ENCODE results near the gene APOL1. TPM values are rescaled to one million over a fixed set of nuclear protein-coding genes. Genes with fewer than 3 reads are reported as not detected.

The APOL1 gene
- total and polyA plus RNA-seq, 2 donors (not counting 1 experiment from before 2014, with no cell fraction given) = 3.3 to 11.2 TPM

GRCh38 chr22:36210224-36210623, 42.7 kb upstream of the APOL1 start:
- Histone ChIP-seq H4K20me1 (ENCODE audit: control insufficient read depth, insufficient read depth, low read length, poor library complexity, severe bottlenecking) (no peaks in the 10 kb centered on the region), H3K9ac (ENCODE audit: low read length) (no peak overlapping the region), H3K27ac (ENCODE audit: low read length in 2 of 2) (no peak overlapping the region), H3K36me3 (replicated peaks in 1 of 2; ENCODE audit: control extremely low read depth in 1 of 2, control insufficient read depth in 1 of 2, extremely low read depth in 1 of 2, insufficient read depth in 2 of 2, low read length in 1 of 2) (no peaks in the 10 kb centered on the region), H3K4me1 (ENCODE audit: control insufficient read depth in 2 of 2, insufficient read depth in 2 of 2, low read length in 2 of 2) (peaks cover 23 to 31% of the 10 kb centered on the region in 2 donors), H3K4me2 (replicated peaks; ENCODE audit: low read depth, low read length, poor library complexity, severe bottlenecking) (no peak overlapping the region), H3K27me3 (replicated peaks in 1 of 4; ENCODE audit: control extremely low read depth in 1 of 4, control insufficient read depth in 3 of 4, insufficient read depth in 4 of 4, low read length in 3 of 4) (no peaks in the 10 kb centered on the region), H2AFZ (ENCODE audit: insufficient read depth, low read depth, low read length, poor library complexity, severe bottlenecking) (no peak overlapping the region), H3K4me3 (ENCODE audit: control extremely low read depth in 1 of 5, extremely low read depth in 1 of 5, insufficient read depth in 1 of 5, low read depth in 2 of 5, low read length in 4 of 5) (no peak overlapping the region), H3K9me3 (ENCODE audit: control extremely low read depth in 1 of 3, control insufficient read depth in 2 of 3, insufficient read depth in 1 of 3, low read length in 2 of 3) (peaks cover 1 to 9% (median 9%) of the 10 kb centered on the region in 3 donors), H3K79me2 (ENCODE audit: control insufficient read depth, insufficient read depth, low read length) (no peaks in the 10 kb centered on the region)
- Mint-ChIP-seq H3K4me1 (peaks cover 33% of the 10 kb centered on the region), H3K9me3 (ENCODE audit: insufficient read depth) (no peaks in the 10 kb centered on the region), H3K27me3 (peaks cover under 1% of the 10 kb centered on the region), H3K27ac (no peak overlapping the region), H3K4me3 (no peak overlapping the region)
- ChIA-PET CTCF (no interaction called here), POLR2A (no interaction called here)
- ATAC-seq (ENCODE audit: low read depth) (no peak), DNase-seq (no peak)
- WGBS (ENCODE audit: insufficient coverage) = no CpG with 5 or more reads among the region's 3 CpGs
- intact Hi-C loops (cut with micrococcal nuclease) = no loop called here
- TF ChIP-seq EZH2 (IDR thresholded peaks at IDR 0.05; ENCODE audit: borderline replicate concordance, insufficient read depth, low read depth, low read length, poor library complexity, severe bottlenecking) (no peak), CTCF (IDR thresholded peaks at IDR 0.05) (no peak)

GRCh38 chr22:36211237-36211861, 41.6 kb upstream of the APOL1 start:
- Histone ChIP-seq H3K9me3 (ENCODE audit: control extremely low read depth in 1 of 3, control insufficient read depth in 2 of 3, insufficient read depth in 1 of 3, low read length in 2 of 3) (peaks cover 1 to 9% (median 9%) of the 10 kb centered on the region in 3 donors), H3K4me1 (ENCODE audit: control insufficient read depth in 2 of 2, insufficient read depth in 2 of 2, low read length in 2 of 2) (peaks cover 17 to 22% of the 10 kb centered on the region in 2 donors), H3K4me3 (ENCODE audit: control extremely low read depth in 1 of 5, extremely low read depth in 1 of 5, insufficient read depth in 1 of 5, low read depth in 2 of 5, low read length in 4 of 5) (no peak overlapping the region), H3K36me3 (replicated peaks in 1 of 2; ENCODE audit: control extremely low read depth in 1 of 2, control insufficient read depth in 1 of 2, extremely low read depth in 1 of 2, insufficient read depth in 2 of 2, low read length in 1 of 2) (no peaks in the 10 kb centered on the region), H3K9ac (ENCODE audit: low read length) (no peak overlapping the region), H3K27ac (ENCODE audit: low read length in 2 of 2) (no peak overlapping the region), H3K27me3 (replicated peaks in 1 of 4; ENCODE audit: control extremely low read depth in 1 of 4, control insufficient read depth in 3 of 4, insufficient read depth in 4 of 4, low read length in 3 of 4) (no peaks in the 10 kb centered on the region), H4K20me1 (ENCODE audit: control insufficient read depth, insufficient read depth, low read length, poor library complexity, severe bottlenecking) (no peaks in the 10 kb centered on the region), H3K4me2 (replicated peaks; ENCODE audit: low read depth, low read length, poor library complexity, severe bottlenecking) (no peak overlapping the region), H3K79me2 (ENCODE audit: control insufficient read depth, insufficient read depth, low read length) (no peaks in the 10 kb centered on the region), H2AFZ (ENCODE audit: insufficient read depth, low read depth, low read length, poor library complexity, severe bottlenecking) (no peak overlapping the region)
- Mint-ChIP-seq H3K4me3 (no peak overlapping the region), H3K4me1 (peaks cover 24% of the 10 kb centered on the region), H3K27me3 (peaks cover 8% of the 10 kb centered on the region), H3K9me3 (ENCODE audit: insufficient read depth) (no peaks in the 10 kb centered on the region), H3K27ac (no peak overlapping the region)
- intact Hi-C loops (cut with micrococcal nuclease) = no loop called here
- WGBS (ENCODE audit: insufficient coverage) = 29% methylated on average over 2 of the region's 4 CpGs
- ChIA-PET CTCF (no interaction called here), POLR2A (interaction anchor here (0.6 kb wide), 1 partner anchor 53 kb away, joined by 6 read pairs; no protein-coding TSS in a partner anchor)
- DNase-seq (no peak), ATAC-seq (ENCODE audit: low read depth) (no peak)
- no peak for TF ChIP-seq EZH2 (IDR thresholded peaks at IDR 0.05; ENCODE audit: borderline replicate concordance, insufficient read depth, low read depth, low read length, poor library complexity, severe bottlenecking)
- TF ChIP-seq CTCF (IDR thresholded peaks at IDR 0.05) = no peak

All from B cell (primary cell).